Stimulated activated CD8-positive, alpha-beta memory T cell treated with anti-CD3 and anti-CD28 coated beads, Interleukin-7, amount 100 ng/mL, for 1 hour (primary cell): ENCODE data around the gene ARID3C.

Experiments used
- DNase-seq, 2 donors: peaks; one replicate each; pipeline ENCODE4 v3.0.0-alpha.2; 2020; ENCODE audit warnings: low read depth in 2 of 2

Gene ARID3C

DNA sequence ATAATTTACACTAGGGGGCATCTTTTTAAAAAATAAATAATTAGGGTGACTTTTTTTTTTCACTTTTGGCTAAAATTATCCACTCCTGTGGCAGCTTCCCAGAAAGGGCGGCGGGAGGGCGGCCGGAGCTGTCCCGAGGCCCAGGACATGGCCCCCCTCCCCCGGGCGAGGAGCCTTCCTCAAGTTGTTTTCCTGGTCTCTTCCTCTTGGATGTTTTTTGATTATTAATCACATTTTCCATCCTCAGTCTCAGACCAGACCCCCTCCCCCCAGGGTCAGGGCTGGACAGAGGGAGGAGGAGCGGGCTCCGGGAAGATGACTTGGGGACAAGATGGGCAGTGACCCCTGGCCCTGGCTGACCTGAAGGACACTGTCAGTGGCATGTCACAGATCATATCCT, 34.7 kb downstream of the ARID3C start:
- no peak for DNase-seq

- DNase-seq, result no peak
These were observed 35.8 kb downstream of the ARID3C start for GRCh38 chr9:34592895-34593601.

GRCh38 chr9:34591917-34592866, 36.7 kb downstream of the ARID3C start:
- no peak for DNase-seq

DNA sequence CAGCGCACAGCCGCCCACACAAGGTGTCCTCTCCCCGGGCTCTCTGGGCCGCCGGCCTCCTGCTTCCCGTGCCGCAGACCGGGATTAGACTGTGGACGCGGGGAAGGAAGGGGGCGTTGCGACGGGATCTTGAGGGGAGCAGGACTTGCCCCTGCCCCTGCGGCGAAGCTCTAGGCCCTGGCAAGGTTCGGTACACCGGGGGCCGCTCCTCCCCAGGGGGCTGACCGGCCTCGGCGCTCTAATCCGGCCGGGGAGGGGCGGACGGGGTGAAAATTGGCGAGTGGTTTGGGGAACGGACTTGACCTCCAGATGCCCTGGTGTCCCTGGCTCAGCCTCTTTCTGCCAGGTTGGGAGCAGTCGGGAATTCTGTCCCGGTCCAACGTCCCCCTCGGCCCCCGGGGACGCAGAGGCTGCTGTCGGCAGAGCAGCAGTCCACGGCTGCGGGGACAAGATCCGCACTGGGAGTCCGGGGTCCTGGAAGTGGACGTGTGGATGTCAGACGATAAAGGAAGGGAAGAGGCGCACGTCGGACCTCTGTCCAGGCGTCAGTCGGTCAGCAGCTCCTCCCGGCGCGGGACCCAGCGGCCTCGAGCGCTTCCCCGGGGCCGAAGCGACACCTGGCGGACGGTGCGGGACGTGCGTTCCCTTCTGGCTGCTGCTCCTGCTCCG, 37.5 kb downstream of the ARID3C start:
- DNase-seq, result peak; percentile 53 to 67

DNA sequence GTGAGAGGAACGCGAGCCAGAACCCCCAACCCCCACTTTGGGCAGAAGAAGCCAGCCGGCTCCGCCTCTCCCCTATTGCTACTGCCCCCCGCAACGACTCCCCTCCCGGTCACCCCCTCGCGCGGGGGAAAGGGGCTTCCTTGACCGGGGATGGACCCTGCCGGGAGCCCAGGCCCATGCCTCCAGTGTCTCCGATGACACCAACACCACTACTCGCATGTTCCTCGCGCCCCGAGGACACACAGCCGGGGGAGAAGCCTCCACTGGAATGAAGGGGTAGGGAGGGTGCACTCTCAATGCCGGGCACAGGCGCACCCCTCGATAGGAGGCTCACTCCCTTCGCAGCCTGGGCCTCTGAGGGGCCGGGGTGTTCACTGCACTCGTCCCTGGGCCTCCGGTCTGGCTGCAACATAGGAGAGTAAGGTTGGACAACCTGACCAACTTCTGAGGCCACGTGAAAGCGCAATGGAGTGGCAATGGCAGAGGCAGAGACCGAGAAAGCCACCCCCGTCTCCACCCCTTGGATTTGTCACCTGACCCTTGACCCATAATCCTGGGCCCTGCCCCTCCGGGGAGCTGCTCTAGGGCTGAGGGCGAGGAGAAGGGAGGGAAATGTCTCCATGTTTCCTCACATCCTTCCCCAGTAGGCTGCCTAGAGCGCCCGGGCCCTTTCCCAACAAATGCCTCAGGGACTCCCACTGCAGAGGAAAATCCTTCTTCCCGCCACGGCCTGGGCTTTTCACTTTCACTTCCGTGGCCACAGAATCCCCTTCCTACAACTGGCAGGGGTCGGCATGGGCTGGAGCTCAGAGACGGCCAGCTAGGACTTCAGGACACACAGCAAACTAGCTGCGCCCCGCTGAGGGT, 38.3 kb downstream of the ARID3C start:
- DNase-seq, result no peak

GRCh38 chr9:34589636-34590380, 39.1 kb downstream of the ARID3C start, which contains the start of gene CNTFR:
Gene CNTFR (minus strand): TSS chr9:34589724. CDS start chr9:34568981, 20,743 bp downstream.
- DNase-seq, result no peak

DNA sequence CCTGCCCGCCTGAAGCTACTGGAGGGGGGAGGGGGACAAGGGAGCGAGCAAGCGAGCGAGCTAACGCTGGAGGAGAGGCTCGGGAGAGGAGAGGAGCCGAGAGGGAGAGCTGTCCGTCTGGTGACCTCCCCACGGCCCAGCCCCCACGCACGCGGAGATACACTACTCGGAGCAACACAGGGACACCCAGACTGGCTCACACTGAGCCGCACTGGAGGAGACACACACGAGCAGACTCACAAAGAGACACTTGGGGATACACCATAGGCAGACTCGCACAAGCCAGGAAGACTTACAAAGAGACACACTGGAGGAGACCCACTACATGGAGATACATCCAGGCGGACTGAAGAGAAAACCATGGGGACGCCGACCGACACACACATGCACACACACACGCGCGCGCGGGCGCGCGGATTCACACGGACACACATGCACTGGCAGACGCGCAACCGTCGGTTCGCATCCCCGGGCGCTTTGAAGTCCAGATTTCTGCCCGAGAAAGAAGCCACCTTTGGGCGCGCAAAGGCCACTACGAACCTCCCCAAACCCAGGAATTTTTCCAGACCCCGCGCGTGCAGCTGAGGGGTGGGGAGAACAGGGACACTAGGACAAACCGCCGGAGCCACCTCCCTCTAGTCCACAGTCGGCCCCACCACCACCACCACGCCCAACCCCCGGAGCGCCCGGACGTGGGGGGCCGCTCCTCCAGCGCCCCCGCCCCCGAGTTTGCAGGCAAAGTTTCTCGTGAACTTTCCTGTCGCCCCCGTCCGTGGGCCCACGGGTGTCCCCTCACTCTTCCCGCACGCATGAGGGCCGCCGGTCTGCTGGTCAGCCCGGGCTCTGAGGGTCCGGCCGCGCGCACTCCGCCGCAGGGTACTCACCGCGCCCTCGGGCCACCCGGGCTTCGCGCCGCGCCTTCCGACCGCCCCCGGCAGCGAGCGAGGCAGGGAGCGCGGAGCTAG, 39.9 kb downstream of the ARID3C start:
- DNase-seq, result no peak

DNA sequence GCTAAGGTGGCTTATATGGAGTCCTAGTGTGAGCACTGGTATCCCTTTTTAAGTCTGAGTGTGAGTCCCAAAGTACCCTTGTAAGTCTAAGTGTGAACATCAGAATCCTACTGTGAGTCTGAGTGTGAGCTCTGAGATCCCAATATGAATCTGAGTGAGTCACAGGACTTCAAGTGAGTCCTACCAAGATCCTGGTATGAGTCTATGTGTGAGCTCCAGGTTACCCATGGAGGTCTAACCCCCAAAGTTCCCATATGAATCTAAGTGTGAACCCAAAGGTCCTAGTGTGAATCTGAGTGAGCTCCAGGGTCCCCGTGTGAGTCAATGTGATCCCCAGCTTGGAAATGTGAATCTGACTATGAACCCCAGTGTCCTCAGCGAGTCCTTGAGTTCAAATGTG, 41.6 kb downstream of the ARID3C start:
- no peak for DNase-seq

DNA sequence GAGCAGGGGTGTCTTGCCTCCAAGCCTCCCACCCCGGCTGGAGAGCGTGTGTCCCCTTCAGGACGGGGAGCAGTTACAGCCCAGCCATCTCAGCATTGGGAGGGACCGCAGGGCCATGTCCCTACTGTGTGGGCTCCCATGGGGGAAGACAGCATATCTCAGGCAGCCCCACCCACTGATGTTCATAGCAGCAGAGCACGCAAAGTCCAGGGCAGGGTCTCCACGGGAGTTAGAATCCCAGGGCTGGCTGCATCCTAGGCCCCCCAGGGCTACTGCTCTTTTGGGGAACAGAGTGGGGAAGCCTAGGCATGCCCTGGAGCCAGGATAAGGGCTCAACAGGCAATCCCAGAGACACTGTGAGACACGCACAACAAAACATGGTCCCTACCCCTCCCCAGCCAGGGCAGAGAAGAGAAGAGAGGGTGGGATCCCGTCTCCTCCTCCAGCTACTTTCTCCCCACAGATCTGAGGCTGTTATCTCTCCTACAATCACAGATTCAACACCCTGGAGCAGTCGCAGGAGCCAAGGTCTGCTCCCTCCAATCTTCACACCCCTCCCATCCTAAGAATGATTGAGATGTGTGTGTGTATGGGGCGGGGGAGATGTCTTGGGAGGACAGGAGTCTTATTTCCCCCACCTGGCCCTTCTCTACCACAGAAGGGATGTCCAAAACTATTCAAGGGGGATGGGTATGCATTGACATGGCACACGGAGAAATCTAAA, 42.8 kb downstream of the ARID3C start:
- no peak for DNase-seq

DNA sequence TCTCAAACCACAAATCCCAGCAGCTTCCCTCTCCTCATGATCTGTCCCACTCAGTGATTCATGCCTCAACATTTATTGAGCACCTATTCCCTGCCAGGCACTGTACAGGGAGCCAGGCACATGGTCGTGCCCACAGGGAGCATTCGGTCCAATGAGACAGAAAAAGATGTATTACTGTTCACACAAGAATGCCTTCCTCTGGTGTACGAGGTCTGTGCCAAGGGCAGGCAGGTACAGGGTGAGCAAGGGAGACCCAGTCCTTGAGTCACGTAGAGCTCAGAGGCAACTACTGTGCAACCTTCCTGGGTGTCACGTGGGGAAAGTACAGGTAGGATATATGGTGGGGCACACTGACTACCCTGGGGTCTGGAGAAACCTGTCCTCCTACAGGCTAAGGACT, 43.9 kb downstream of the ARID3C start:
- DNase-seq, result no peak

DNA sequence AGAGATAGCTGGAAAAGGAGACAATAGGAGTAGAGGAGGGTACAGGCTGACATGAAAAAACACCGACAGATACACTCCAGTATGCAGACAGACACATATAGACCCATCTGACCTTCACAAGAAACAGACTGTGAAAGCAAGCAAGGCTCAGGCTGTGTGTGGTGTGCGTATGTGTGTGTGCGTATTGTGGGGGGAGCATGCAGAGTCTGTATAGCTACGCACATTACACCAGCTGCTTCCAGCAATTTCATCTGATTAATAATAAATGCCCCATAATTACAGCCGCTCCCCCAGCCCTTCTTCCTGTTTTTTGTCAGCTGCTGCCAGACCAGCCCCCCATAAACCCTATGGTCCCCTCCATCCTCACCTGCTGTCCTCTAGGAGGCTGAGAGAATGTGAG, 46.1 kb downstream of the ARID3C start:
- no peak for DNase-seq

DNA sequence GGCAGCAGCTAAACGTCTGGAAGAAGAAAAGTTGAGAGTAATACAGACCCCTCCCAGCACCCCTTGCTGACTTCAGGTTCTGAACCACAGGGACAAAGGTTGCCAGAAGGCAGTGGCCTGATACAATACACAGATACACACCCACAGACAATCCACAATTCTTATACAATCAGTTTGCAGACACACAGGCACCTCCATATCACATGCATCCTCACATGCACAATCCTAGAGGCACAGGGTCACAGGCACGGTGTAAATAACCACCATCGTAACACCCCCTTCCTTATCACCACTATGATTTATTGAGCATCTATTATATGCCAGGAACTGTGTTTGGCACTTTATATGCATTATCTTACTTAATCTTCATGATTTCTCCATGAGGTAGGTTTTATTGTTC, 47.5 kb downstream of the ARID3C start:
- no peak for DNase-seq

GRCh38 chr9:34580358-34580757, 48.5 kb downstream of the ARID3C start:
- DNase-seq, result no peak

- DNase-seq, result no peak
These were observed 49.1 kb downstream of the ARID3C start for GRCh38 chr9:34579808-34580163.

DNA sequence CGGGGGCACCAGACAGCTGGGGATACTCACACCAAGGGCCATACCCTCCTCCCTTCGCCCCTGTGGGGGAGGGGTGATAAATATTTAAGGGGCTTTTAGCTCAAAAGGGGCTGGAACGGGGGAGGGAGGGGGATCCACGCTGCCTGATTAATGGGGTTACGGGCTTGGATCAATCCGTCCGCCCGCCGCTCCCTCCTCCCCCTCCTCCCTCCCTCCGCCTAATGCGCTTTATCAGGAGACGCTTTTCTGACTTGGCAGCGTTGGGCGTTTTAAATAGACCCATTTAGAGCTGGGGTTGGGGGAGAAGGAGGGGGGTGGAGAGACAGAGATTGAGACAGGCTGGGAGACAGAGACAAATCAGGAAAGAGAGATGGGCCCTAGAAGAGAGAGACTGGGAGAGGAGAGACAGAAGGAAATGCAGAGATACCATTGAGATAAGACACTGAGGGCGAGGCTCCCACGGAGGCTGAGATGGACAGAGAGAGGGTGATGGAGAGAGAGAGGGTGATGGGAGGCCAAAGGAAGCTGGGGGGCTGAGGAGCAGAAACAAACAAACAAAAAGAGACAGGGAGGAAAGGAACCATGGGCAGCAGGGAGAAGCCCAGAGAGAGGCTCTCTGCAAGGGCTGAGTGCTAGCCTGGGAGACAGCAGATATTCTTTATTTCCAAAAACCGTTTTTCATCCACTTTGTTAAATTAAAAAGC, 49.6 kb downstream of the ARID3C start:
- DNase-seq, result no peak

DNA sequence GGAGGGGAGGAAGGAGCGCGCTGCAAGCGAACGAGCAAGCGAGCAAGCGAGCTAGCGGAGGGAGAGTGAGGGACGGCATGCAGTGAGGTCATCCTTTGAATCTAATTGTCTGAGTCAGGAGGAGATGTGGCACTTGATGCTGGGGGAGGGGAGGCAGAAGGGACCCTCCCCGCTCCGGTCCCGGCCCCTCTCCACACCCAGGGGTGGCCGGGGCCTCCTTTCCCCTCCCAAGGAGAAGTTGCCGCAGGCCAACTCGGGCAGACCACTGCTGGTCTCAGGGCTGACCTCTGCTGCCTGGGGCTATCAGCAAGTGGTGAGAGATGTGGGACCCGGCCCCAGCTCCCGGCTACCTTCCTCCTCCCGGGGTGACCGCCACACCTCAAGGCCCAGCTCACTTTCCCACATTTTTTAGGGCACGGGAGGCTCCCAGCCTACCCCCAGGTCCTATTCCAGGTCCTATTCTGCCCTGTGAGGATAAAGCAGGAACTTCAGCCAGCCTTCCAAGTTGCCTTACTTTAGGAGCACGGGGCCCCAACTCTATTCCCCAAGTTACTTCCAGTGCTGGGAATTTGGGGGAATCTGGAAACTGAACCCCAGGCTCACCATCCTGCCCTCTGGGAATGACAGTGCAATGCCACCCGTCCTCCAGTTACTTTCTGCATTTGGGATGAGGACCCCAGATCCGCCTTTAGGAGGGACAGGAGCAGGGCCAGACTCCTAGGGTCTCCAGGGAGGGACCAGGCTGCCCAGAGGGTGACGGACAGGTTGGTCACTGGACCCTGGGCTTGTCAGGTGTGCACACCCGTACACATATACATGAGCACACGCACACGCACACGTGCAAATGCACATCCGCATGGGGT, 50.4 kb downstream of the ARID3C start:
- no peak for DNase-seq
